SK-N-SH treated with all-trans-retinoic acid at 6 μM for 48 hours (cell line): ENCODE measurements around the gene ZNF692.

ENCODE experiments used
- ATAC-seq: fragments of 200-7000 bp; cut with Tn5 transposase; 3 replicates; pipeline ENCODE4 v1.9.1; 2020; ENCODE audit warnings: mild to moderate bottlenecking, moderate library complexity
- ARNTL ChIP-seq: fragments of 450-650 bp; formaldehyde crosslinking; IDR thresholded peaks from 2 replicates; pipeline ENCODE4 v1.5.0; 2020; ENCODE audit warnings: low read depth, mild to moderate bottlenecking, moderate library complexity, borderline replicate concordance
- CREB5 ChIP-seq: fragments of 250-450 bp; sonication (Bioruptor Pico); IDR thresholded peaks from 2 replicates; pipeline ENCODE4 v1.5.1; 2020; ENCODE audit warnings: low read depth, mild to moderate bottlenecking, moderate library complexity
- CSDC2 ChIP-seq: fragments of 250-450 bp; sonication (Bioruptor Pico); IDR thresholded peaks from 2 replicates; pipeline ENCODE4 v1.5.0; 2020; ENCODE audit warnings: mild to moderate bottlenecking, moderate library complexity
- CSRNP3 ChIP-seq: fragments of 250-450 bp; sonication (Bioruptor Pico); IDR thresholded peaks from 2 replicates; pipeline ENCODE4 v1.5.1; 2021; ENCODE audit warnings: mild to moderate bottlenecking, moderate library complexity
- ESRRG ChIP-seq: fragments of 250-450 bp; sonication (Bioruptor Pico); IDR thresholded peaks from 2 replicates; pipeline ENCODE4 v1.6.1; 2021; ENCODE audit warnings: mild to moderate bottlenecking
- GLIS3 ChIP-seq: fragments of 250-450 bp; sonication (Bioruptor Pico); IDR thresholded peaks from 2 replicates; pipeline ENCODE4 v1.5.0; 2020; ENCODE audit warnings: mild to moderate bottlenecking, moderate library complexity
- ISL1 ChIP-seq: fragments of 250-450 bp; sonication (Bioruptor Pico); IDR thresholded peaks from 2 replicates; pipeline ENCODE4 v2.1.2; 2022; ENCODE audit warnings: mild to moderate bottlenecking, moderate library complexity
- OSR1 ChIP-seq: fragments of 250-450 bp; sonication (Bioruptor Pico); IDR thresholded peaks from 2 replicates; pipeline ENCODE4 v1.8.0; 2022; ENCODE audit warnings: moderate library complexity, mild to moderate bottlenecking, inconsistent platforms
- PATZ1 ChIP-seq: fragments of 250-450 bp; sonication (Bioruptor Pico); IDR thresholded peaks from 2 replicates; pipeline ENCODE4 v1.8.0; 2020; ENCODE audit warnings: mild to moderate bottlenecking, moderate library complexity, borderline replicate concordance
- PPARA ChIP-seq: fragments of 250-450 bp; sonication (Bioruptor Pico); IDR thresholded peaks from 2 replicates; pipeline ENCODE4 v1.5.0; 2020; ENCODE audit warnings: mild to moderate bottlenecking, borderline replicate concordance
- RARB ChIP-seq: fragments of 250-450 bp; sonication (Bioruptor Pico); IDR thresholded peaks from 2 replicates; pipeline ENCODE4 v1.8.0; 2021; ENCODE audit warnings: mild to moderate bottlenecking, moderate library complexity
- SNAI2 ChIP-seq: fragments of 250-450 bp; sonication (Bioruptor Pico); IDR thresholded peaks from 2 replicates; pipeline ENCODE4 v1.5.0; 2020; ENCODE audit warnings: mild to moderate bottlenecking, moderate library complexity
- TCF4 ChIP-seq: fragments of 250-450 bp; sonication (Bioruptor Pico); IDR thresholded peaks from 2 replicates; pipeline ENCODE4 v1.8.0; 2021; ENCODE audit warnings: mild to moderate bottlenecking, moderate library complexity, borderline replicate concordance
- TOX ChIP-seq: fragments of 250-450 bp; sonication (Bioruptor Pico); IDR thresholded peaks from 2 replicates; pipeline ENCODE4 v1.8.0; 2021; ENCODE audit warnings: mild to moderate bottlenecking, moderate library complexity, borderline replicate concordance
- TSHZ2 ChIP-seq: fragments of 250-450 bp; sonication (Bioruptor Pico); IDR thresholded peaks from 2 replicates; pipeline ENCODE4 v1.5.0; 2020; ENCODE audit warnings: mild to moderate bottlenecking, moderate library complexity
- ZC3H10 ChIP-seq: fragments of 250-450 bp; sonication (Bioruptor Pico); IDR thresholded peaks from 2 replicates; pipeline ENCODE4 v1.5.1; 2021; ENCODE audit warnings: mild to moderate bottlenecking, moderate library complexity
- ZFP3 ChIP-seq: fragments of 250-450 bp; sonication (Bioruptor Pico); IDR thresholded peaks from 2 replicates; pipeline ENCODE4 v1.5.0; 2020; ENCODE audit warnings: mild to moderate bottlenecking, moderate library complexity
- ZFP30 ChIP-seq: fragments of 450-650 bp; formaldehyde crosslinking; IDR thresholded peaks from 2 replicates; pipeline ENCODE4 v1.5.0; 2022; ENCODE audit warnings: mild to moderate bottlenecking, moderate library complexity
- ZNF565 ChIP-seq: fragments of 450-650 bp; formaldehyde crosslinking; conservative IDR thresholded peaks from 2 replicates; pipeline ENCODE4 v1.5.0; 2020; ENCODE audit warnings: low read depth, mild to moderate bottlenecking, moderate library complexity
- ZNF70 ChIP-seq: fragments of 450-650 bp; formaldehyde crosslinking; IDR thresholded peaks from 2 replicates; pipeline ENCODE4 v1.5.0; 2020; ENCODE audit warnings: mild to moderate bottlenecking, moderate library complexity
- ZNF8 ChIP-seq: fragments of 450-650 bp; formaldehyde crosslinking; IDR thresholded peaks from 2 replicates; pipeline ENCODE4 v1.5.0; 2020; ENCODE audit warnings: mild to moderate bottlenecking, moderate library complexity

Gene ZNF692

GRCh38 chr1:248841702-248842395 lies 17.0 kb downstream of the ZNF692 start:
- peak; percentile 3; the same call in 2 of the 3 replicates for ATAC-seq
- TF ChIP-seq ZFP30 (CRISPR knock-in tag), result no peak
- TF ChIP-seq SNAI2 (CRISPR knock-in tag), result no peak
- TF ChIP-seq ZNF8 (CRISPR knock-in tag), result no peak
- TF ChIP-seq PPARA (CRISPR knock-in tag), result no peak
- no peak for TF ChIP-seq ZC3H10 (CRISPR knock-in tag)
- no peak for TF ChIP-seq TOX (CRISPR knock-in tag)
- TF ChIP-seq ZNF565 (CRISPR knock-in tag), result no peak
- no peak for TF ChIP-seq TSHZ2 (CRISPR knock-in tag)
- no peak for TF ChIP-seq ZFP3
- no peak for TF ChIP-seq ISL1 (CRISPR knock-in tag)
- TF ChIP-seq ARNTL, result no peak

GRCh38 chr1:248840946-248841345 lies 17.9 kb downstream of the ZNF692 start:
- TF ChIP-seq ZFP3 (no peak), PATZ1 (CRISPR knock-in tag) (no peak), SNAI2 (CRISPR knock-in tag) (no peak), ZNF70 (CRISPR knock-in tag) (no peak), ARNTL (no peak), ZNF565 (CRISPR knock-in tag) (no peak), CSRNP3 (CRISPR knock-in tag) (no peak)
- no peak for ATAC-seq

- ATAC-seq, result peak; percentile 1; the same call in 1 of the 3 replicates
- TF ChIP-seq GLIS3 (no peak), CSRNP3 (CRISPR knock-in tag) (no peak), ESRRG (CRISPR knock-in tag) (no peak), CSDC2 (CRISPR knock-in tag) (no peak), ZNF8 (CRISPR knock-in tag) (no peak), SNAI2 (CRISPR knock-in tag) (no peak), TCF4 (CRISPR knock-in tag) (no peak)
Observed at GRCh38 chr1:248839168-248839555, 19.7 kb downstream of the ZNF692 start.

GRCh38 chr1:248838357-248839167 lies 20.3 kb downstream of the ZNF692 start:
- TF ChIP-seq CREB5 (CRISPR knock-in tag) (no peak), RARB (CRISPR knock-in tag) (peak; percentile 50; the same call in 1 of the 2 replicates), OSR1 (CRISPR knock-in tag) (no peak)
- peak; percentile 83 for ATAC-seq
